Measurements from ENCODE around the gene UBE3C.
"Not testable (repeated sequence)": the region's sequence is repeated elsewhere in the genome, so short reads cannot be mapped to it uniquely, and the experiment has no call there.

The UBE3C gene

GRCh38 chr7:157132796-157133195, 5.9 kb upstream of the UBE3C start:
- no peak for DNase-seq

GRCh38 chr7:157133304-157133703, 5.4 kb upstream of the UBE3C start:
- no peak for DNase-seq

GRCh38 chr7:157136372-157136771, 2.4 kb upstream of the UBE3C start:
- DNase-seq, result peak; percentile 54

- DNase-seq, result no peak
Observed at GRCh38 chr7:157138101-157138423, 664 bp upstream of the UBE3C start.

- no peak for DNase-seq
Observed at GRCh38 chr7:157139111-157139809, 534 bp downstream of the UBE3C start.

GRCh38 chr7:157139810-157140510, 1.2 kb downstream of the UBE3C start:
- no peak for DNase-seq

GRCh38 chr7:157140511-157140905, 1.8 kb downstream of the UBE3C start:
- DNase-seq, result no peak

- DNase-seq, result no peak
Observed at GRCh38 chr7:157141525-157142060, 2.9 kb downstream of the UBE3C start.

- no peak for DNase-seq
Observed at GRCh38 chr7:157143788-157144187, 5.1 kb downstream of the UBE3C start.

GRCh38 chr7:157149317-157149716, 10.6 kb downstream of the UBE3C start:
- no peak for DNase-seq

GRCh38 chr7:157150882-157151281, 12.2 kb downstream of the UBE3C start:
- DNase-seq, result no peak

- DNase-seq, result no peak
Observed at GRCh38 chr7:157151626-157152339, 13.1 kb downstream of the UBE3C start.

- no peak for DNase-seq
Observed at GRCh38 chr7:157152391-157152937, 13.7 kb downstream of the UBE3C start.

GRCh38 chr7:157153260-157153659, 14.5 kb downstream of the UBE3C start:
- no peak for DNase-seq

GRCh38 chr7:157155959-157156358, 17.2 kb downstream of the UBE3C start:
- DNase-seq, result no peak

GRCh38 chr7:157158400-157158799, 19.7 kb downstream of the UBE3C start:
- DNase-seq, result no peak

- not testable (repeated sequence) for DNase-seq
Observed at GRCh38 chr7:157159537-157159936, 20.8 kb downstream of the UBE3C start.

- DNase-seq, result no peak
Observed at GRCh38 chr7:157160433-157160832, 21.7 kb downstream of the UBE3C start.

GRCh38 chr7:157165987-157166386, 27.3 kb downstream of the UBE3C start:
- DNase-seq, result no peak

- no peak for DNase-seq
Observed at GRCh38 chr7:157168571-157168970, 29.8 kb downstream of the UBE3C start.

- DNase-seq, result no peak
Observed at GRCh38 chr7:157176771-157177170, 38.0 kb downstream of the UBE3C start.

GRCh38 chr7:157177333-157177982, 38.7 kb downstream of the UBE3C start:
- DNase-seq, result no peak

GRCh38 chr7:157177983-157178381, 39.3 kb downstream of the UBE3C start:
- no peak for DNase-seq
